GM19025 (cell line): Measurements from ENCODE around the gene BPIFB1.

Source experiments
- ATAC-seq: cut with Tn5 transposase; IDR thresholded peaks from one replicate; pipeline ENCODE4 v1.9.1; 2021; ENCODE audit warnings: mild to moderate bottlenecking, low read depth, moderate library complexity; ENCODE audit not compliant: unreplicated experiment

BPIFB1 gene

DNA sequence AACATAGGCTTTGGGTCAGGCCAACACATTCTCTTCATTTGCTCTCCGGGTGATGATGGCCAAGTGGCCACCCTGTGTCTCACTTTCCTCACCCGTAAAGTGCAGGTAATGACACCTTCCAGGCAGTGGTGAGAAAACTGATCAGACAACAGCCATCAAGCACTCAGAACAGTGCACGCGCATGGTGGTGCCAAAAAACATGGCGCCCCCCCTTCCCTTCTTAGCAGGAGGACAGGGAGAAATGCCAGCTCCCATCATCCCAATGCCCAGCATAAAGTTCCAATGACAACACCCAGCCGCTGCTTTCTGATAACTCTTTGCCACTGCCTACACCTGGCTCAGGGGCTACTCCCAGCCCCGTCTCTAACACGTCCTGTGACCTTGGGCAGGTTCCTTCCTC, 8.4 kb downstream of the BPIFB1 start:
- no peak for ATAC-seq

DNA sequence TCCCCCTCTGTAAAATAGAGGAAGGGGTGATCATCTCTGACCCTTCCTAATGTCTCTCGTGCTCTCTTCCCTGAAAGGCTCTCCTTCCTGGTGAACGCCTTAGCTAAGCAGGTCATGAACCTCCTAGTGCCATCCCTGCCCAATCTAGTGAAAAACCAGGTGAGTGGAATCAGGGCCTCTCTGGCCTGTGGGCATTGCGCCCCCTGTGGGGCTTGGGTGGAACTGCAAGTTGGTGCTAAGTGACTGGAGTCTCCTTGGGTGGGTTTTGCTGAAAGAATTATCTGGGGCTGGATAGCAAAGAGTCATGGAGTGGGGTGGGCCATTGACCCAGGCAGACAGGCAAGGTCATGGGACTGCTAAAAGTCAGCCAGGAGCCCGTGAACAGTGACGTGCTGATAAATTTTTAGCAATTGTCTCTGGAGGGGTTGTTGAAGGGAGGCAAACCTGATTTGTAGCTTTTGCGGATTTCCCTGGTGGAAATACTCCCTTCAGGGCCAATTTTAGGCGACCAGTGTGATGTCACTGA, 8.9 kb downstream of the BPIFB1 start:
- no peak for ATAC-seq

DNA sequence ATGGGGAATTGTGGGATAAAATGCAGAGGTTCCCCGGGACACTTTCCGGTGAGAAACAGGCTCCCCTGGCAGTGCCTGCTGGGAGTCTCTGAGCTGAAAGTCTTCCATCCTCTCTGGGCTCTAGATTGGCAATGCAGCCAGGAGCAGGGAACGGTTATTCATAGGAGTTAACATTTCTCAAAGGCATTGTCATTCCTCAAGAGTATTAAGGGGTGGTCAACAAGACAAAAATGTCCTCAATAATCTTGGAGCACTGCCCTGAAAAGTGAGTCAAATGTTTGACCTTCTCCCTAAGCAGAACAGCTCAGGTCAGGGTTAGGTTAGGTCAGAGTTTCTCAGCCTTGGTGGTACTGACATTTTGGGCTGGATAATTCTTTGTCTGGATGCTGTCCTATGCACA, 13.2 kb downstream of the BPIFB1 start:
- ATAC-seq = no peak

DNA sequence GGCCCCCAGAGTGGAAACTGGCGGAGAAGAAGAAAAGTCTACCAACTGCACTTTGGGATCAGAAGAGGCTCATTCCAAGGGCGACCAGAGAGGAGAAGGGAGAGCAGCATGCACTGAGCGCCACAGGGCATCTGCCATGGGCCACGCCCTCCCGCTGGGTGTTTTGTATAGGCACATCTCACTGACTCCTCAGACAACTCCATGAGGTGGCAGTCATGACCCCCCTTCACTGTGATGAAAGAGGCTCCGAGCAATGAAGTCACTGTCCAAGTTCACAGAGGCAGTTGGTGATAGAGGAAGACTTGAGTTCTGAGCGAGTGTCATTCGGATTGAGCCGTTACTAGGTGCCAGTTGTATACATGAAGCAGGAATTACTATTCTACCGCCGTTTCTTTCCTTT, 15.4 kb downstream of the BPIFB1 start:
- no peak for ATAC-seq

DNA sequence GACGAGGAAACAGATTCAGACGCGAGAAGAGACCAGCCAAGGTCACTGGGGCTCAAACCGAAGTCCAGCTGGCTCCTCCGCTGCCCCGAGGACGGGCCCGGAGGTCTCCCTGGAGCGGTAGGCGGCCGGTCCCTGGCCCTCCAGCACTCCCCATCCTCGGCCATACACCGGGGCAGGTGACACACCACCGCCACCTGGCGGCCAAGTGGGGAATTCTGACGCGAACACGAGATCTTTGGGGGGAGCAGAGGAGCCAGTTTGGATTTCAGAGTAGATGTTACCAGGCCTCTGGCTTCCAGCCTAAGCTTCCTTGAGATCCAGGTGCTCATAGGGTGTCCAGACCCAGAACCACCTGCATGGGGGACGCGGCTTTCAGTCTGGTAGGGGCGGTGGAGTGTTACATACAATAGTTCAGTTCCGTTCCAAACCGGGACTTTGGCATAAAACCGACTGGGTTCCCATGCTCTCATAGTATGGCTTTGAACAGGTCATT, 16.1 kb downstream of the BPIFB1 start:
- no peak for ATAC-seq

DNA sequence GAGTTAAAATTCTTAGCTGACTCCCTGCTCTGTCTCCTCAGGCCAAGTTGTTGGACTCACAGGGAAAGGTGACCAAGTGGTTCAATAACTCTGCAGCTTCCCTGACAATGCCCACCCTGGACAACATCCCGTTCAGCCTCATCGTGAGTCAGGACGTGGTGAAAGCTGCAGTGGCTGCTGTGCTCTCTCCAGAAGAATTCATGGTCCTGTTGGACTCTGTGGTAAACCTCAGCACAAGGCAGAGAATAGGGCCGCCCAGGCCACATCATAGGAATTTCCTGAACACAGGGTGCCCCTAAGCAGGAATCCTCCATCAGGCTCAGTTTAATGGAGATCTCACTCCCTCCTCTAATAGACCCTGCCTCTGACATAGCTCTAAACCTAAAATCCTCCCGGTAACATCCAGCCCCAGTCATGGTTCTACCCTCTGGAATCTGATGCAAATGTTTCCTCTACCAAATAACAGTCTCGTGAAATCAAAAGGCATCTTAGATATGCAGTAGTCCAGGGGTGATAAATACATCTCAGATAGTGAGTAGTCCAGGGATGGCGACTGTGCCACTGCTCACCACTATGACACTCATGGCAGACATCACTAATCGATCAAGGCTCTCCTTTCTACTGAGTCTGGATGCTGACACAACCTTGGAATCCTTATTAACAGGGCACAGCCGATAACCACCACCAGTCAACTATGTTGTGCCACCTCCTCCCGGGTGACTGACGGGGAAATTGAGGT, 18.3 kb downstream of the BPIFB1 start:
- no peak for ATAC-seq

DNA sequence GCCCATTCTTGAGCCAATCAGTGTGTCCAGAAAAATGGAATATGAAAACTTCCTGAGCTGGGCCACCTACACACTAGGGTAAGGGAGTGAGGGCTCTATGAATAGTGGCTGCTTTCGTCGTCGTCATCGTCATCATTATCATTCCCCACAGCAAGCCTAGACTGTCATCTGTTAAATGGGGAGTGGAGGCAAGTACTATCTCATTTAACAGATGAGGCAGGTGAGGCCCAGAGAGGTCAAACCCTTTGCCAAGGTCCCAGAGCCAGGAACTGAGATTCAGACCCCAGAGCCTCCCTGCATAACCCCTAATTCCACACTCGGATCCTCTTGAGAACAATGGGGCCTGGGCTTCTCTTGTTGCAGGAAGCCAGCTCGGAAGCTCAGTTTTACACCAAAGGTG, 20.6 kb downstream of the BPIFB1 start:
- no peak for ATAC-seq

DNA sequence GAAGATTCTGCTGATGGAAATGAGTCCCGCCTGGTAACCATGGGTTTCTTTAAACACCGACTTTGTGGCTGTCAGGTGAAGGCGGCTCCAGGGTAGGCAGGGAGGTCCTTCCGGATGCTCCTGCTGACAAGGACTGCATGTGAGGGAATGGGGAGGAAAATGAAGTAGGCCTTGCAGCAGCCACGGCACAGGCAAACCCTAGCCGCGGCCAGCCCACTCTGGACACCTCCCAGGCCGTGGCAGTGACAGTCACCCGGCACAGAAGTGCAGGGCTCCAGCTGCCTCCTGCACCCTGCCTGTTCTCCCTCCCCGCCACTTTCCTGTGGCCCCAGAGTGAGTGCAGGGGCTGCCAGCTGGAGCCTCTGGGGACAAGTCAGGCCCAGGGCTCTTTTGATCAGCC, 21.0 kb downstream of the BPIFB1 start:
- no peak for ATAC-seq

DNA sequence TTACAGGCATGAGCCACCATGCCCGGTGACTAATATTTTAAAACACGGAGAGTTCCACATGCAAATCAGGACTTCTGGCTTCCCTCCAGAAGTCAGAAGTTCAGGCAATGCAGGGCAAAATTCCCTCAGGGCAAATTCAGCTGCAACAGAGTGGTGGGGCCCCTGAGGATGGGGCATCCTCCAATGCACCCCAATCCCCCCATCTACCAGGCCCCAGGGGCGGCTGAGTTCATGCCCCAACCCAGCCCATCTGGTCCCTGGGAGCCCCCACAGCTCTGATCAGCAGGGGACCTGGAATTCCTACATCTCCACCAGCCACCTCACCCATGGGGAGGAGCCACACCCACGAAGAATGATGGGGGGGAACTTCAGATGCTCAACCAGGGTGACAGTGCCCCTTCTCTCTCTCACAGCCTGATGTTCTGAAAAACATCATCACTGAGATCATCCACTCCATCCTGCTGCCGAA, 22.6 kb downstream of the BPIFB1 start:
- ATAC-seq = no peak

DNA sequence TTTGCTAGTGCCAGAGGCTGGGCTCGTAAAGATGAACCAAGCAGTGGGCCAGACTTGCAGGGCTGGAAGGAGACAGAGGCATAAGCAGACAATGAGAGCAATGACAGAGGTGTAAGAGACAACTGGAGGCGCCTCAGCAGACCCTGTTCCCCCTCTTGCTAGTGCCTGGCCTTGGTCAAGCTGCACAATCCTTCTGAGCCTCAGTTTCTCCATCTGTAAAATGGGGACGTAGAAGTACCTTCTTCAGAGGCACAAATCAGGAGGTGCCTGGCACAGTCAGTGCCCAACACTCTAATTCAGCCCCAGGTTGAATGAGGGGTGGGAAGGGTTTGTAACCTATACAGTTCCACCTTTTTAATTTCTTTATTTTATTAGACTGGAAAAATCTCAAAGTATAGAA, 23.2 kb downstream of the BPIFB1 start:
- no peak for ATAC-seq

DNA sequence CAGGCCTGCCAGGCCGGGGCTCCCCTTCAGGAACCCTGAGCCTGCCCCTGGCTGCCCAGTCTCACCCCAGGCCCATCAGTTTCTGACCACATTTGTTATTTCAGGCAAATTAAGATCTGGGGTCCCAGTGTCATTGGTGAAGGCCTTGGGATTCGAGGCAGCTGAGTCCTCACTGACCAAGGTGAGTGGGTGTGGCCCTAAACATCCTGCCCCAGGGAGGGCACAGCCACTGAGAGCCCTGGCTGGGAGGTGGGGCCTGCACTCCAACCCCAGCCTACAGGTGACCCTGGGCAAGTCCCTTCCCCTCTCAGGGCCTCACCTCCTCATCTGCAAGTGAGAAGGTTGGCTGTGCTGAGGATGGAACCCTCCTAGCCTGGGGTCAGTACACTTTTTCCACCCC, 23.8 kb downstream of the BPIFB1 start:
- no peak for ATAC-seq

DNA sequence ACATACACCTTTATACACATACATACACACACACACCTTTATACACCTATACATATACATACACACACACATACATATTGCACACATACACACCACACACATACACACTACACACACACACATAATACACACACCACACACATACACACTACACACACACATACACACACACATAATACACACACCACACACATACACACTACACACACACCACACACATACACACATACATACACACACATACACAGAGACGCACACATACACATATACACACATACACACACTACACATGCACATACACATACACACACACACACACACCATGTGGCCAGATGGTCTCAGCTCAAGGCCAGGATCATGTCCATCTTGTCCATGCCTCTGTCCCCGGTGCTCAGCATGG, 25.7 kb downstream of the BPIFB1 start:
- no peak for ATAC-seq

DNA sequence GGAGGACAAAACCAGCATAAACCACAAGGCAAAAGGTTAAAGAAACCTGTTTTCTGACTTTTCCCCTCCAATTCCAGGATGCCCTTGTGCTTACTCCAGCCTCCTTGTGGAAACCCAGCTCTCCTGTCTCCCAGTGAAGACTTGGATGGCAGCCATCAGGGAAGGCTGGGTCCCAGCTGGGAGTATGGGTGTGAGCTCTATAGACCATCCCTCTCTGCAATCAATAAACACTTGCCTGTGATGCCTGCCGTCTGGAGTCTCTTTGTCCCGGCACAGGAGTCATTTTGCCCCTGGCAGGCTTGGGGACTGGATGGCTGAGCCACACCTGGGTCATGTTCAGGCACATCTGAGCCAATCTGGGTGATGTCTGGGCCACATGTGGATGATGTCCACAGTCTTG, 26.6 kb downstream of the BPIFB1 start:
- ATAC-seq = no peak

DNA sequence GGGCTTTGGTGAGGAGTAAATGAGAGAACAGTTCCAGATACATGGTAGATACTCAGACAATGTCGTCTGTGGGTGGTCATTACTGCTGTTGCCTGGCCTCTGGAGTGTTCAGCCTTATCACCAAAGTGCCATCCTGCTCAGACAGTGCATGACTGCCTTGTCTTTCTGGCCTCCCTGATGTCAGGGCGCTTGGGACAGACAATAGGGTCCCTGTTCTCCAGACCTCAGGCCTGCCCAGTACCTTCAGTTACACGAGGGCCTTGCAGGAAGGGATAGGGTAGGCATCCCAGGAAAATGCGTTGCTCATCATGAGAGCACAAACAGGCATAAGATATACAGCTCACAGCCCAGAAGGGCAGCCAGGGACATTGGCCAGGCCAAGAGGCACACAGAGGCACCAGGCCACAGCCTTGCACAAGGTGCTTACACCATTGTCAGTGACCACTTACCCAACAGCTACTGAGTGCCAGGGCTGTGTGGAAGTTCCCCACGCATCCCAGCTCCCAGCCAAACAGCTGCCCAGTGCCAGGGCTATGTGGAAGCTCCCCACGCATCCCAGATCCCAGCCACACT, 27.4 kb downstream of the BPIFB1 start:
- no peak for ATAC-seq

DNA sequence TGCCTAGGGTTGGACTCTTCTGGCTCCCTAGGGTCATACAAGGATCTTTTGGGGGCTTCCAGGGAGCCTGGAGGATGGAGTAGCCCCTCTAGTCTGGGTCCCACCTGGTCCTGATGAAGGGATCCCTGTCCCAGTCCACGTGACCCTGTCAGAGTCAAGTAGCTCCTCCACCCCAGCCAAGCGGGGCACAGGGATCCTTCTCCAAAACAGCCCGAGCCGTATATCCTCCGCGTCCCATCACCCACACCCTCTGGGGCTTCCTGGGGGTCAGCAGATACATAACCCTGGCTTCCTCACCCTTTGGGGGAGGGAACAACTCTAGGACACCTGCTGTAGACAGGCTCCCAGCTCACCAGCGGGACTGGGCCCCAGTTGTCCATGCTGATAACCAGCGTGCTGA, 28.0 kb downstream of the BPIFB1 start:
- ATAC-seq = no peak

DNA sequence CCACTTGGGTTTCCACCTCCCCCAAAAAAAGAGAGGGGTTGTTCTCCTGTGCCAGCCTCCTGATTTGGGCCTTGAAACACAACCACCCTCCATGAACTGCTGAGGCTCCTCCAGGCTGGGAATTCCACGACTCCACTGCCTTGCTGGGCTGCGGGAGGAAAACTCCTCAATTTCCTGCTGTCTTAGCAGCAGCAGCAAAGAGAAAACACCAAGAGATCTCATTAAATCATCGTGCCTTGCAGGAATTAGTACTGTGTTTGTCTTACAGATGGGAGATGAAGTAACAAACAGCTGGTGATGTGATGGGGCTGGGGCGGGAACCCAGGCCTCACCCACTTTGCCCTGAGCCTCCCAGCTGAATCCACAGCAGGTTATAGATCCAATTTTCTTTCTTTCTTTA, 29.0 kb downstream of the BPIFB1 start:
- ATAC-seq = no peak

DNA sequence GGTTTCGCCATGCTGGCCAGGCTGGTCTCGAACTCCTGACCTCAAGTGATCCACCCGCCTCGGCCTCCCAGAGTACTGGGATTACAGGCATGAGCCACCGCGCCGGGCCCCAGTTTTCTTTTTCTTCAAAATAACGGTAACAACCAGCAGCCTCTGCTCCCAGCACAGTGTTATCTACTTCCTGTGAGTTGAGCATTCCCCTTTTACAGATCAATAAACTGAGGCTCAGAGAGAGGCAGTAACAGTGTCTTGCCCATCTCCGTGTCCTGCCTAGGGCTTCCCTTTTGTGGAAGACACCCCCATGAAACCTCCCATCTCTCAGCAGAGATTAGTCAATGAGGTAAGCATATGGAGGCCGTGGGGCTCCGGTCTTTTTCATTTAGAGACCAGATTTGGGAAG, 29.6 kb downstream of the BPIFB1 start:
- ATAC-seq = no peak

DNA sequence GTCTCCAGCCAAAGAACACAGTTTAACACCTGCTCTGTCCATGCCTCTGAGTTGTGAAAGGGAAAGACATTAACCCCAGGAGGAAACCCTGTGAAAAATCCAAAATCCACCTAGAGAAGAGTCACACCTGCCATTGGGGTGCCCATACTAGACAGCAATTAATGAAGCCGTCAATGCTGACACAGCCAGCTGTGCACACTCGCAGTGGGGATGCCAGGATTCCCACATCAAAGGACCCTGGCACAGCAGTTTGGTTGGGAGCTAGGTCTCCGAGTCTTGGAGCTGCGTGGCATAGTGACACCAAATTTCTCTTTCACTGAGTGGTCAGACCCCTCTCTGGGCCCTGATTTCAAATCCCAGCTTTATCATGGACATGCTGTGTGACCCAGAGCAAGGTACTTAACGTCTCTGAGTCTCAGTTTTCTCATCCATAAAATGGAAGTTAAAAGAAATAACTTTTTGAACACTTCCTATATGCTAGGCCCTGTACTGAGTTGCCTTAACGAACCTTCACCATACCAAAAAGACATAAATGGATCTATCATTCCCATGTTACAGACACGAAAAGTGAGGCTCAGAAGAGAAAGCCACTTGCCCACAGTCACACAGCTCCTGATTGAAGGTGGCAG, 30.8 kb downstream of the BPIFB1 start:
- ATAC-seq = no peak

DNA sequence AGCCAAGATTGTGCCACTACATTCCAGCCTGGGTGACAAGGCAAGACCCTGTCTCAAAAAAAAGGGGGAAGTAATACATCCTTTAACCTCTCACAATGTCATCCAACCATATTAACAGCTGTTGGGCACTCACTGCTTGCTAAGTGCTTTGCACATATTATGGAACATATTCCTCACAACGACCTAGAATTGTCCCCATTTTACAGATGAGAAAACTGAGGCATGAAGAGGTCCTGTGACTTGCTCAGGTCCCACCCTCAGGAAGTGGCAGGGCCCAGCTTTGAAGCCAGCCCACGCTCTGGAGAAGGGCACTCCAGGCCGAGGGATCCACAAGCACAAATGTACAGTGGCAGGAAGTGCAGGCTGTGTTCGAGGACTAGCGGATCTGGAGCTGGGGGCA, 33.3 kb downstream of the BPIFB1 start:
- no peak for ATAC-seq

DNA sequence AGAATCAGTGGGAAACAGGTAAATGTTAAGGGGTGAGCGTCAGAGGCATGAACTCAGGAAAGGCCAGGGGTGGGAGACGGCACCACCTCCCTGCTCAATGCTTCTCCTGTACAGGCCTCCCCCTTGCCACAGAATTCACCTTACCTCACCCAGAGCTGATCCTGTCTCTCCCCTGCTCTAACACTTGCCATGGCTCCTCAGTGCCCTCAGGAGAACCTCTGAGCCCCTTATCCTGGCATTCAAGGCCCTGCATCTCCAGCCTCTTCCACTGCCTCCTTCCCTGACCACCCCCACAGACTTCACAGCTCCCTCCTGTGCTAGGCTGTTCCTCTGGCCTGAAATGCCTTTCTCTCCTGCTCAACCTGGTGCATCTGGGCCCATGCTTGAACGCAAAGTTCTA, 33.9 kb downstream of the BPIFB1 start:
- no peak for ATAC-seq

DNA sequence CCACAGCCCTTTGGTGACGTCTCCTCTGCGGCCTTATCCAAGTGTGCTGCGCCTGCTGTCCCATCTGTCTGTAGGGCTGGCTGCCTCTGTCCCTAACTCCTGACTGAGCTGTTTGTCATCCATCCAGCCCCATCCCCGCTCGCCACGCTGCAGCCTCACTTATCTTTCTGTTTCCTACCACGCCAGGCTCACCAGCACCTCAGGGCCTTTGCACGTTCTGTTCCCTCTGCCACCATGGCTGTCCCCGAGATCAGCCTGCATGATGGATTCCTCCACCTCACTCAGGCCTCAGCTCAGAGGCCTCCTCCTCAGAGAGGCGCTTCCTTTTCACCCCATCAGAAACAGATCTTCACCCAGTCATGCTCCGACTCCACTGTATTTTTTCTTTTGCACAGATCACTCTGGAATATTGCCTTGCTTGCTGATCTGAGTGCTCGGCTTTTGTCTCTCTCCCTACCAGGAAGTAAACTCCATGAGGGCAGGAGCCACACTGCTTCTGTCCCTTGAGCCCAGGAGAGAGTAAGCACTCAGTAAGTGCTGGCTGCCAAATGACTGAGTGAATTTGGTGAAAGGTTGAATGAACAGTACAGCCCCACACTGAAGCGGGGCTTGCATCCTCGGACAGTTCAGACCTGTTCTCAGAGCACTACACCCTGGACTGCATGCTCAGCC, 34.5 kb downstream of the BPIFB1 start:
- ATAC-seq = no peak
